HUDEP-2 (cell line): ENCODE data around the gene ELK1.
"Not testable (repeated sequence)": the region's sequence is repeated elsewhere in the genome, so short reads cannot be mapped to it uniquely, and the experiment has no call there.

Experiments used
- DNase-seq, 76 experiments: peaks; one replicate each; lab custom pipeline; 2025; ENCODE audit not compliant: unreplicated experiment in 76 of 76; lab: John Stamatoyannopoulos, UW

The ELK1 gene, protein sequence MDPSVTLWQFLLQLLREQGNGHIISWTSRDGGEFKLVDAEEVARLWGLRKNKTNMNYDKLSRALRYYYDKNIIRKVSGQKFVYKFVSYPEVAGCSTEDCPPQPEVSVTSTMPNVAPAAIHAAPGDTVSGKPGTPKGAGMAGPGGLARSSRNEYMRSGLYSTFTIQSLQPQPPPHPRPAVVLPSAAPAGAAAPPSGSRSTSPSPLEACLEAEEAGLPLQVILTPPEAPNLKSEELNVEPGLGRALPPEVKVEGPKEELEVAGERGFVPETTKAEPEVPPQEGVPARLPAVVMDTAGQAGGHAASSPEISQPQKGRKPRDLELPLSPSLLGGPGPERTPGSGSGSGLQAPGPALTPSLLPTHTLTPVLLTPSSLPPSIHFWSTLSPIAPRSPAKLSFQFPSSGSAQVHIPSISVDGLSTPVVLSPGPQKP

DNA sequence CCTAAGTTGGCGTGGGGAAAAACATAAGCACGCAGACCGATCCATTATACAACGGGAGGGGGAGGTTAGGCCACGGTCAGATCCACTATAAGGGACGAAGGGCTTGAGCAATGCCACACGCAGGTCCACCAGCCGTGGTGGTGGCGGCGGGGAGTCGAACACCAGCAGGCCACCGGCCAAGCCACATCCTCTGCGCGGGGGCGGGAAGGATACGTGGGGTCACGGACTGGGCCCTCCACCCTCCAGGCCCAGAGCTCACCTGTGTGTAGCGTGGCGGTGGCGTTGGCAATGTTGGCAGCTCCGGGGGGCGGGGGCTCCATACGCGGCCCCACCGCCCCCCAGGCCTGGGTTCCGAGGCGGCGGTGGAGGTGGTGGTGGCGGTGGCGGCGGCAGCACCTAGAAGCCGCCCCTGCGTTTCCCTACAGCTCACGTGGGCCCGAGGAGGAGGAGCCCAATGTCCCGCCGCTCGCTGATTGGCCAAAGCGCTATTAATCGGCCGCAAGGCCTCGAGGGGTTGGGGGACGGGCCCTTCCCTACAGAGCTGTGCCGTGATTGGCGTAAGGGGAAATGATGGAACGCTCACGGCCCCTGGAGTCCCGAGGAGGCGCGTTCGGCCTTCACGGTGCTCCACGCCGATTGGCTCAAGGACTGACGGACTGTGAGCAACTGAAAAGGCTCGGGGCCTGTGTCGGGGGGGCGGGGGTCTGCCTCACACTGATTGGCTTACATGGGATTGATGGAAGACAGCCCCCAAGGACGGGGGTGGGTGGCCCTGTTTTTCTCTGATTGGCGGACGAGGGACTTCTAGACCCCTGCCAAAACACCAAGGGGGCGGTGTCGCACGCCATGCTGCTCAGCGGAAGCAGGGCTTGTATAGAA, at the start of gene ELK1:
Gene ELK1 (minus strand): TSS at position 400 of the 879 bp plus-strand sequence. CDS start 9,122 bp downstream, outside the sequence.
- peak in 75 of 76 experiments; percentile 46 to 98 (median 89) for DNase-seq

DNA sequence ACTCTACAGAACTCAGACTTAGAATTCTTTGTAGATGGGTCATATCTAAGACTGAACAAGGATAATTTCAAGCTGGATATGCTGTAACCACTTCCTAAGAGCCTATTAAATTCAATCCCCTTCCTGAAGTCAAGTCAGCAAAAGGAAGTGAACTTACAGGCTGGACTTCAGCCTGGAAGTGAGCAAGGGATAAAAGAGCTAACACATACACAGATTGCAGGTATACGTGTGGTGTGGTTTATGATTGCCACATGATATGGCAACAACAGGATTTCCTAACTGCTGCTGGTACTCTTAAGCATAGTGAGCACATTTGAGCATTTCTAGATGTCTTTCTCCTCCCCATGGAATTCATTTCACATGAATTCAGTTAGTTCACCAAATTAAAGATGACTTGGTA, 46.8 kb upstream of the ELK1 start:
- no peak for DNase-seq

DNA sequence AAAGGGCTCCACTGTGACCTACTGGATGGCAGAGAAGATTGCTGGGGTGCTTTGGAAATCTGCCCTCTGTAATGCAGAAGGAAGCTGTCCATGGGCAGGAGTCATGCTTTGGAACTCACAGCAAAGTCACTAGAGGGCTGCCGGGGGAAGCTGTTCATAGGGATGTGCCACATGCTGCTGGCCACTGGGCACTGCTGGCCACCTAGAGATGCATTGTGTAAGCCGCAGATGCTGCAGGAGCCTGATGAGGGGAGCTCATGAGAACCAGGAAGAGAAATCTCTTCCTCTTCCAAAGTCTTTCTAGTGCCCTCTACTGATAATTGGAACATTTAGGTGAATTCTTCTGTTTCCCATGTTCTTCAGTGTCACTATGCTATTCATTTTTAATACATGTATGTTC, 39.8 kb upstream of the ELK1 start:
- no peak for DNase-seq

DNA sequence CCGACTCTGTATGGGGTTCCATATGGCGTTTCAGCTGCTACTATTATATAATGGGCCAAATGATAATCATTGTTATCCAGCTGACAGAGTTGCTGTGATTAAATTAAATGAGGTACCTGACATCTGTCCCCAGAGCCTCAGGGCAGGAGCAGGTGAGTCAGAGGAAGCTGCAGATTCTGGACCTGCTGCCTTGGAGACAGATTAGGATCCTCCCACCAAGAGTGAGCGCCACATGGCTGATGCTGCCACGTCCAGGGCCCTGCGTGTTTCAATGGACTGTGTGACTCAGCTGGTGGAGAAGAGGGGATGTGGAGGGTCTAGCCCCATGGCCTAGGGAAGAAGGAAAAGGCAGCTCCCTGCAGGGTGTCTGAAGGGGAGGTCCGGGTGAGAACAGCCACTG, 36.9 kb upstream of the ELK1 start:
- no peak for DNase-seq

DNA sequence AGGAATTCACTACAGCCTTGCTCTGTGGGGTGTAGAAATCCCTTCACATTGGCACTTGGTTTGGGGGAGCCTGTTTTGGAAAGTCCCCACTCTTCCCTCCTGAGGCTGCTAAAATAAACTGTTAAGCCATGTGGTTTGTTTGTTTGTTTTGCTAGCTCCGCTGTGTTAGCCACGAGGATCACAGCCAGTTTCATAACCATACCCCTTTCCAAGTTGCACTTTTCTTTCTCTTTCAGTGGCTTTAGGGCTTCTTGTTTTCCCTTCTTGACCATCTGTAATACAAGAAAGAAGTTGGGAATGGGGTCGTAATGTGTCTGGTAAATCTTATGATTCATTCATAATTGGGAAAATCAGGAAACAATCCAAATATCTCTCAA, 33.5 kb upstream of the ELK1 start:
- no peak for DNase-seq

DNA sequence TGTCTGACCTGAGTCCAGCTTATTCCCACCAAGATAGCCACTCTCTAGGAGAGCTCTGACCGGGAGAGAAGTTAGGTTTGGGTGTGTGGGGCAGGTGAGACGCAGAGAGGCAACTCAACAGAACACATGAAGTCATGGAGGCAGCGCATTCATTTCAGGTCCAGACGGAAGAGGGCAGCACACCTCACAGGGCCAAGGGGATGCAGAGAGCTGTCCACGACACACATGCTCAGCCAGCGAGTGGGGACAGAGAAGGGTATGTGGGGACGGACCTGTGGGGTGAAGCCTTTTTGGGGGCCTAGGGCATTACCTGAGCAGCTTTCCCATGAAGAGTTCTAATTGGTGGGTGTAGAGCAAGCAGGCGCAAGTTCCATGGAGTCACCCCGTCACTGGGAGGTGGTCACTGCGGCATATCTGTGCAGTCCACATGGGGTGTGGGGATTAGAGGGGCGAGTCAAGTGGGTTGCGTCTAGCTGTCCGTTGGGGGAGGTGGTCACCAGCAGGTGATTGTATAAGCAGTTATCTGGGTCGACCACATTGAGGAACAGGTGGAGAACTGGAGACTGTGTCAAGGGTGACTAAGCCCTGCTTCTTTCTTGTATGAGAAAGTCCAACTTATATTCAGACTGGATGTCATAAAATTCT, 32.9 kb upstream of the ELK1 start:
- DNase-seq, result peak in 49 of 76 experiments; percentile 1 to 78 (median 27)

DNA sequence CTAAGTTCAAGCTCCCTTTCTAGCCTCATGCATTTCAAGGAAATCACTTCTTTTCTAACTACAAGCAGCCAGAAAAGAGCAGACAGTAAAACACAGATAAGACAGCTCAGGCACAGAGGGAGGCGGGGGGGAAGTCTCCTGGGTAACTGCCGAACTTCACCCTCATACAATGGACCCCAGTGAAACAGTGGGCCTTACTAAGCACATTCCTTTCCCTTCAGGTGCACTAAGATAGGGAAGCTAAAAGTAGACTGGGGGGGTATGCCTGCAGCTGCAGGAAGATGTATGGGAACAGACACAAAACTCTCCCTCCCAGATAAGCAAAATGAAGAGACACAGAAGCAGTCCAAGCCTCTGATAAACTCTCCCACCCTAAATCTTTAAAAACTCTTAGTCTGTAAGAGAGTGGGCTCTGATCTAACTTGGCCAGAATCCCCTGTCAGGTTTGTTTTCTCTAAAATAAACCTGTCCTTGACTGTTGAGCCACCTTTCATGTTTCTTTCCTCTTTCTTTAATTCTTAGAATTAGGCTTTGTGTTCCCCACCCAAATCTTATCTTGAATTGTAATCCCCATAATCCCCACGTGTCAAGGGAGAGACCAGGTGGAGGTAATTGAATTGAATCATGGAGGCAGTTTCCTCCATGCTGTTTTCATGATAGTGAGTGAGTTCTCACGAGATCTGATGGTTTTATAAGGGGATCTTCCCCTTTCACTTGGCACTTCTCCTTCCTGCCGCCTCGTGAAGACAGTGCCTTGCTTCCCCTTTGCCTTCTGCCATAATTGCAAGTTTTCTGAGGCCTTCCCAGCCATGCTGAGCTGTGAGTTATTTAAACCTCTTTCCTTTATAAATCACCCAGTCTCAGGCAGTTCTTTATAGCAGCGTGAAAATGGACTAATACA, 25.8 kb upstream of the ELK1 start:
- peak in 65 of 76 experiments; percentile 0 to 72 (median 28) for DNase-seq

DNA sequence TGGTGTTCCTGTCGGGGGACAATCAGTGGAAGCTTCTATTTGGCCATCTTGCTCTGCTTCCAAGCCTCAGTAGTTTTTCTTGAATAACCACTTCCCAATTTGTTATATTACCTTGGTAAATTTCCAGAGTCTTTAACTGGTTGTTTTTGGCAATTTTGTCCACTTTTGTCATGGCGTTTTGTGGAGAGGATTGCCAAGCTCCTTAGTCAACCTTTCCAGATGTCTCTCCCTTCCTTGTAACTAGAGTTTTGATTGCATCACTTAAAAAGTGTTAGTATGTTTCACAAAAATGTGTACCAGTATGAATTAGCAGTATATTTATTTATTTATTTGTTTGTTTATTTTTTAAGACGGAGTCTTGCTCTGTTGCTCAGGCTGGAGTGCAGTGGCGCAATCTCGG, 24.4 kb upstream of the ELK1 start:
- no peak for DNase-seq

DNA sequence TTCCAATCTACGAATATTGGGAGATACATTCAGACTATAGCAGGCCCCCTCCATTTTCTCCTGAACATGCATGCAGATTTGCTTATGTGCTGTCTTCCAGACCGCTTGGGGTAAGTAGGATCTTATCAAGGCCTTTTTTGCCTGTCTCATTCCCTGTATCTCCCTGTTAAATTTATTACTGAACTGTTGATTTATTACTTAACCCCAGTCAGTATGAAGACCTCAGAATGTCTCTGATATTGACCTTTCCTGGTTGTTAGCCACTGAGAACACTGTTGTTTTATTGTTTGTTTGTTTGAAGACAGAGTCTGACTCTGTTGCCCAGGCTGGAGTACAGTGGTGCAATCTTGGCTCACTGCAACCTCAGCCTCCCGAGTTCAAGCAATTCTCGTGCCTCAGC, 15.4 kb upstream of the ELK1 start:
- DNase-seq, result not testable (repeated sequence)

DNA sequence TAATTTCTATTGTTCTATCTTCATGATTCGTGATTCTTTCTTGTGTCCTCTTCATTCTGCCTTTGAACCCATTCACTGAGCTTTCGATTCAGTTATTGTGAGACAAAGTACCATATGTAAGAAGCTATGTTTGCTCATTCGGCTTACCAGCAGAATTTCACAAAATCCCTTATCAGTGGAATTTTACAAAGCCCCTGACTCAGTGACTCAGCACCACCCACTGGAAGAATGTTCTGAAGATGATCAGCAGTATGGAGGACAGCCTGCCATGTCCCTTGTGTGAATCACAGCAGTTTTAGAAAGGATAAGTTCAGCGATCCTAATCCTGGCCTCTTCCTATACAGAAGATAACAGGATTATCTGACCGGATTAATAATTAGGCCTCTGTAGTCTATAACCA, 14.4 kb upstream of the ELK1 start:
- DNase-seq, result no peak

DNA sequence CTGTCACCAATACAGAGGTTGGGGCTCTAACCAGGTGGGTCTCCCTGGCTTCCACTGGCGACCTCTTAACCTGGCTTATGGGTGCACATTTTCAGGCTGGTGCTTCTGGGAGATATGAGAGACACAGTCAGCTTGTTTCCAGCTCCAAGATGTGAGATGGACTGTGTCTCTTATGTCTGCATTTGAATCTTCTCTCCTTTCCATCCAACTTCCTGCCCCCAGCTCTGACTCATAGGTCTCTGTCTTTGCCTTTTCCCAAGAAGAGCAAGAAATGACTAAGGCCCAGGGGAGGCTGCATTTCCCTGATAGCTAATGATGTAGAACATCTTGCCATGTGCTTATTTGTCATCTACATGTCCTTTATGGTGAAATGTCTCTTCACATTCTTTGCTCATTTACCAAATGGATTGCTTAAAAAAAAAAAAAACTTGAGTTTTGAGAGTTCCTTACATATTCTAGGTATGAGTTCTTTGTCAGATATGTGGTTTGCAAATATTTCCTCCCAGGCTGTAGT, 11.8 kb upstream of the ELK1 start:
- DNase-seq, result peak in 50 of 76 experiments; percentile 1 to 67 (median 18)

DNA sequence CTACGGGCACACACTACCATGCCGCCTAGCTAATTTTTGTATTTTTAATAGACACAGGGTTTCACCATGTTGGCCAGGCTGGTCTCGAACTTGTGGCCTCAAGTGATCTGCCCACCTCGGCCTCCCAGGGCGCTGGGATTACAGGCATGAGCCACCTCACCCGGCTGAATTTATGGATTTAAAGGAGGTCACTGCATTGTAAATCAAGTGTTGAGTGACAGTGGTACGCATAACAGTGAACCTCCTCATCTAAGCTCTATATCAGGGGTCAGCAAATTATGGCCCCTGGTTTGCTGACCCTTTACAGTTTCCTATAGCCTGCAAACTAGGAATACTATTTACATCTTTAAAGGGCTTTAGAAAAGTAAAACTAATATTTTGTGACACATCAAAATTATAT, 11.2 kb upstream of the ELK1 start:
- no peak for DNase-seq

DNA sequence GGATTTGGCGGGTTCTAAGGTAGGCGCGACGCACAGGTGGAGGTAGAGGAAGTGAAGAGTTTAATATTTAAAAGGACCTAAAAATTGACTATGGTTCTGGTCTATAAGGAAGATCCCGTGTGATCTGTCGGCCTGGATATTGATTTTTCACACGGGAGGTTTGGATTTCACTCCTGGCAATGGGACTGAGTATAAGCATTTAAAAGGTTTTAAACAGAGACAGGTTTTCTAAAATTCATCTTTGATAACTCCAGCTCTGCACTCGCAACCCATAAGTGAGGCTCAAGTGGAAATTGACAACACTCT, 9.0 kb upstream of the ELK1 start:
- peak in 1 of 76 experiments; percentile 6 for DNase-seq

DNA sequence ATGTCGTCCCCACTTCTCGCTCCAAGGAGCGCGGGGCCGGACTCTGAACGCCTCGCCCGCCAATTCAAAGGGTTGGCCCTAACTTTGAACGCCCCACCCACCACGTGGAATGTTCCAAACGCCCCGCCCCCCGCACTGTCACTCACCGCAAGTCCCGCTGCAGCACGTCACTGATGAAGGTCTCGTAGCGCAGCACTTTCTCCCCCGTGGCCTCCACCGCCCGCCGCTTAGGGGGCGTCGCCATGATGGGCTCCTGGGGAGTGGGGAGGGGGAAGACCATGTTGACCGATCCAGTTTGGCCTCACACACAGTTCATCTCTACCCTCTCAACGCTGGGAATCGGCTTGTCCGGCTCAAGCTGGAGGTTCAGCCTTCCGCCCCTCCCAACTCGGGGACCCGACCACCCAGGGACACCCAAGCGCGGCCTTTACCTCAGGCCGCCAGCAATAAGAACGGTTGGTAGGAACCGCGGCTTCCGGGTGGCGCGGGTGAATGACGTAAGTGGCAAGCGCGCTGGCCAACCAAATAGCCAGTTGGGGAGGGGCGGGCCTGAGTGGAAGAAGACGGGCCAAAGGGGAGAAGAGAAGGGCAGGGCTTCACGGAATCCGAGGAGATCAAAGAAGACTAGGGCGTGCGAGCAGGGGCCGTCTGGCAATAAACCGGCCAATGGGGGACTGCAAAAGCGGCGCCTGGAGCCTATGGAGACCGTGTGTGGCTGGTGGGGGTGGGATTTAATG, 8.5 kb upstream of the ELK1 start, which contains the start of gene UXT:
Gene UXT (minus strand): TSS at position 497 of the 737 bp plus-strand sequence. CDS start 253 bp downstream, at position 244.
- DNase-seq, result peak; percentile 27 to 94 (median 88)

DNA sequence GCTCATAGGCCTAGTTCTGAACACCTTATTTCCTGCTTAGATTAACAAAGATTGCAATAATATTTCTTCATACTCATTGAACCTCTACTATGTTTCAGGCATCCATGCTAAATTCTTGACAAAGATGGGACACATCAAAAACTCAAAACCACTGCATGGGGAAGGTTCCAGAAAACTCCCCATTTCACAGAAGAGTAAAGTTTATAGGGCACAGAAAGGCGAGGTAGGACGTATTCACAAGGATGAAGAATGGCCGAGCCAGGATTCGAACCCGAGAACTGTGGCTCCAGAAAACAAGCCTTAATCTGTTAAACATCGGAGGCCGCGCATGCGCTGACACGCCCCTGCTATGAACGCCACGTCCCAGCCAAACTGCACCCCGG, 7.9 kb upstream of the ELK1 start:
- peak in 1 of 76 experiments; percentile 27 for DNase-seq

DNA sequence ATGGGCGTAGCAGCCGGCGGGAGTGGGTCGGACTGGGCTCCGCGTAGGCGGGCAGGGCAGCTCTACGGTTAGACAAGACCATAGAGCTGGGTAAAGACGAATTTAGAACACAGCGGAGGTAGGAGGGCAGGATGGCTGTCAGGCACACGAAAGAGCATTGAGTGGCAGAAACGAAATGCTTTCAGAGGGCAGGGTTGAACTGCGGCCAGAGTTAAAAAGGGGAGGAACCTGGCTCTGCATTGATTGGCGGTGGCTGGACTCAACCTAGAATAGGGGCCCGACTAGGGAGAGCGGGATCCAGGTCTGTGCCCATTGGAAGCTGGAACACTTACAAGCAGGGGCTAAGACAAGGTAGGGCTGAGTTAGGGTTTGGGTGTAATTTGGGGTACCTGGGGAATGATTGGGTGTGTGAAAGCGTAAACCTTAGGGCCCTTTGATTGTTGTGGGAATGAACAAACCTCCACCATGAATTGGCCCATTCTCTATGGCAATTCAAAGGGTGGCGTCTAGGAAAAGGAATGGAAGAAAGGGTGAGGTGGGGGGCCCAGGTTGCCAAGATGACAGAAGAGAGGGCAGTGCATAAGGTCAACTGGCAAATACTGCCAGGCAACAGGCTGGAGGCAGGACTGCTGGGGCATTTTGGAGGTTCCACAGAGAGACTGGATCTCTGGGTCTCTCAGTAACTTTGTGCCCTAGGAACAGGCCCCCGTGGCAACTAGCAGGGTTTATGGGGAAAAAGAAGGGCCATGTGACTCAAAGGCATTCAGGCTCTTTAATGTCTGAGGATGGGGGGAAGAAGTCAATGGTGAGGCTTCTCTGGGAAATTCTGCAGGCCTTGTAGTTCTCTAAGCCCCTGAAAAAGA, 911 bp upstream of the ELK1 start:
- DNase-seq, result peak in 2 of 76 experiments; percentile 34

DNA sequence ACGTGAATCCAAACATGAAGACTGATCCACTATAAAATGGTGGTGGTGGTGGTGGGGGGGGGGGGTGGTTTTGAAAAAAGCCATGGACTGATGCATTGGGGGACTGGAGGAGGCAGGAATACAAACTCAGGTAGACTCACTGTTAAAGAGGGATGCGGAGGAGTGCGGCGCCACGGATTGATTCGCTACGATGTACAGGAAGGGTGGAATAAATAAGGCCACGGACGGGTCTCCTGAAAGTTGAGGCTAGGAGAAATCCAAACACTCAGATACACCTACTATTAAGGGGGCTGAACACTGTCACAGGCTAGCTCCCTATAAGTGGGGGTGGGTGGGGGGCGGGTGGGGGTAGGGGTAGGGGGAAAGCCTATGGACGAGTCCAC, 591 bp downstream of the ELK1 start:
- no peak for DNase-seq

DNA sequence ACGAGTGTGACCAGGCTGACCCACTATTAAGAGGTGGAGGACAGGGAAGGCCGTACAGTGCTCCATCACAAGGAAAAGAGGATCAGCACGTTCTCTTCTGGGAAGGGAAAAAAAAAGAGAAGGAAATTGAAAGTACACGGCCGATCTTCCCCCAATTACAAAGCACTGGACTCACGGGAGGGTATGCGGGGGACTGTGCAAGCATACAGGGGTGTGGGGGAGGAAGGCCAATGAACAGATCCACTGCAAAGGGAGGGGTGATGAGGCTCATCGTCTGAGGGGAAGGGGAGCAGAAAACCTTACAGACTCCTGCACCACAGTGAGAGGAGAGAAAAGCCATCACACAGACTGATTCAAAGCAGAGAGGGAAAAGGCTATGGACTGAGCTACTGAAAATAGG, 1.1 kb downstream of the ELK1 start:
- peak in 2 of 76 experiments; percentile 2 to 4 for DNase-seq
